ENCODE measurements around the gene NEDD4L. TPM values are rescaled to one million over a fixed set of nuclear protein-coding genes. Genes with fewer than 3 reads are reported as not detected.

Gene NEDD4L
- total RNA-seq, 1 donor from 2014 or later: 135 TPM

- no peak for TF ChIP-seq CTCF (IDR thresholded peaks at IDR 0.05; ENCODE audit: unreplicated experiment)
- H3K4me1 Mint-ChIP-seq: no peaks in the 10 kb centered on the region
- H3K27ac Mint-ChIP-seq: no peak overlapping the region
- peaks cover 8% of the 10 kb centered on the region for H3K36me3 Mint-ChIP-seq
- no peaks in the 10 kb centered on the region for H3K27me3 Mint-ChIP-seq (ENCODE audit: low read depth)
- DNase-seq (ENCODE audit: low spot score in 2 of 2, unreplicated experiment in 2 of 2): no peak
- no peak overlapping the region for H3K4me3 Mint-ChIP-seq
- peaks cover 7% of the 10 kb centered on the region for H3K9me3 Mint-ChIP-seq
Observed at GRCh38 chr18:58303363-58303762, 259.3 kb downstream of the NEDD4L start.

- Mint-ChIP-seq H3K9me3 (peaks cover 7% of the 10 kb centered on the region), H3K36me3 (peaks cover 8% of the 10 kb centered on the region), H3K4me3 (no peak overlapping the region), H3K27me3 (ENCODE audit: low read depth) (no peaks in the 10 kb centered on the region), H3K27ac (no peak overlapping the region), H3K4me1 (peaks cover 4% of the 10 kb centered on the region)
- TF ChIP-seq CTCF (IDR thresholded peaks at IDR 0.05; ENCODE audit: unreplicated experiment): no peak
- DNase-seq (ENCODE audit: low spot score in 2 of 2, unreplicated experiment in 2 of 2): no peak
Observed at GRCh38 chr18:58305792-58306191, 261.8 kb downstream of the NEDD4L start.

GRCh38 chr18:58307441-58307840, 263.4 kb downstream of the NEDD4L start:
- Mint-ChIP-seq H3K27ac (no peak overlapping the region), H3K4me3 (no peak overlapping the region), H3K4me1 (peaks cover 4% of the 10 kb centered on the region), H3K9me3 (peaks cover 7% of the 10 kb centered on the region), H3K36me3 (peaks cover 8% of the 10 kb centered on the region), H3K27me3 (ENCODE audit: low read depth) (no peaks in the 10 kb centered on the region)
- no peak for DNase-seq (ENCODE audit: low spot score in 2 of 2, unreplicated experiment in 2 of 2)
- TF ChIP-seq CTCF (IDR thresholded peaks at IDR 0.05; ENCODE audit: unreplicated experiment): no peak

GRCh38 chr18:58308463-58308862, 264.4 kb downstream of the NEDD4L start:
- Mint-ChIP-seq H3K9me3 (peaks cover 7% of the 10 kb centered on the region), H3K36me3 (peaks cover 8% of the 10 kb centered on the region), H3K27ac (no peak overlapping the region), H3K4me1 (peaks cover 4% of the 10 kb centered on the region), H3K27me3 (ENCODE audit: low read depth) (no peaks in the 10 kb centered on the region), H3K4me3 (no peak overlapping the region)
- no peak for TF ChIP-seq CTCF (IDR thresholded peaks at IDR 0.05; ENCODE audit: unreplicated experiment)
- no peak for DNase-seq (ENCODE audit: low spot score in 2 of 2, unreplicated experiment in 2 of 2)

- Mint-ChIP-seq H3K36me3 (peaks cover 8% of the 10 kb centered on the region), H3K4me1 (peaks cover 4% of the 10 kb centered on the region), H3K27me3 (ENCODE audit: low read depth) (no peaks in the 10 kb centered on the region), H3K9me3 (peaks cover 7% of the 10 kb centered on the region), H3K27ac (peak overlapping the region; percentile 24), H3K4me3 (no peak overlapping the region)
- TF ChIP-seq CTCF (IDR thresholded peaks at IDR 0.05; ENCODE audit: unreplicated experiment): no peak
- no peak for DNase-seq (ENCODE audit: low spot score in 2 of 2, unreplicated experiment in 2 of 2)
Observed at GRCh38 chr18:58309099-58309498, 265.1 kb downstream of the NEDD4L start.
